ENCODE results near the gene YWHAG.

- TF ChIP-seq TAF1 (IDR thresholded peaks at IDR 0.05; ENCODE audit: control insufficient read depth, extremely low read depth, insufficient read depth, low read length, severe bottlenecking) (no peak), REST (IDR thresholded peaks at IDR 0.05; ENCODE audit: borderline replicate concordance) (no peak), REST (CRISPR knock-in tag; IDR thresholded peaks at IDR 0.05; ENCODE audit: low read depth) (no peak)
These were observed 16.6 kb downstream of the YWHAG start for GRCh38 chr7:76342222-76342621.
